KG1 (cell line): Measurements from ENCODE around the gene DPYSL4.

ENCODE experiments used
- DNase-seq: peaks from one replicate; lab custom pipeline; 2025; lab: John Stamatoyannopoulos, UW

Gene DPYSL4

DNA sequence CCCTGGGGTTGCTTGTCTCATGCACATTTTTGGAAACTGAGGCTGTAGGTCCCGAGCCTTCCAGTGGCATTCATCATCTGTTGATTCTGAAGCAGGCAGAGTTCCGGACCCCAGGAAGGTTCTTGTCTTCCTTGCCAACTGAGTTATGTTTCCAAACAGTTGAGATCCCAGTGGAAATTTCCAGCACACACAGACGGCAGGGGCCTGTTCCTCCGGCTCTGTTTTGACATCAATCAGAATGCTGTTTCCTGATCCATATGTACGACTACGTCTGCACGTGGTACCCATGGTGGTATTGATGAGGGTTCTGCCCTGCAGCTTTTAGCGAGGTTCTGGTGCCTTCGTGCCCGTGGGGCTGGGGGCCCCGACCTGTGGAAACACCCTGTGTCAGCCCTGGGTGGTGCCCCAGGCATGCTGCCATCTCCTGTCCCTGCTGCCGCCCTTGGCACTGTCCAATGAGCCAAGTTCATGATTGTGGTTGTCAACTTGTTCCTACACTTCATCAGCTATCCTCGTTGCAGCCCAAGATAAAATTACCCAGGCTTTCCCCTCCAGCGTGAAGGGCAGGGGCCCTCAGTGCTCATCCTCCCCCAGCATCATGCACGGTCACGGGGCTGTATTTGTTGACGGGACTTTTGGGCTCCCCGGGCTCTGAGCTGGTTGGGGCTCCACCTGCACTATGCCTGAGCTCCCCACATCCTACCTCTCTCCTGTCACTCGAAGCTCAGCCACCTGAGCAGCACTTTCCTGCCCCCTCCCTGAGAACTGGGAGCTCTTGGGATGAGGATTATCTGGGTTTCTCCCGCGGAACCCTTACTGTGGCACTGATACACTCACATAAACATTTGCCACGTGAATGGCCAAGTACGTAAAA lies 7.8 kb upstream of the DPYSL4 start:
- no peak for DNase-seq

DNA sequence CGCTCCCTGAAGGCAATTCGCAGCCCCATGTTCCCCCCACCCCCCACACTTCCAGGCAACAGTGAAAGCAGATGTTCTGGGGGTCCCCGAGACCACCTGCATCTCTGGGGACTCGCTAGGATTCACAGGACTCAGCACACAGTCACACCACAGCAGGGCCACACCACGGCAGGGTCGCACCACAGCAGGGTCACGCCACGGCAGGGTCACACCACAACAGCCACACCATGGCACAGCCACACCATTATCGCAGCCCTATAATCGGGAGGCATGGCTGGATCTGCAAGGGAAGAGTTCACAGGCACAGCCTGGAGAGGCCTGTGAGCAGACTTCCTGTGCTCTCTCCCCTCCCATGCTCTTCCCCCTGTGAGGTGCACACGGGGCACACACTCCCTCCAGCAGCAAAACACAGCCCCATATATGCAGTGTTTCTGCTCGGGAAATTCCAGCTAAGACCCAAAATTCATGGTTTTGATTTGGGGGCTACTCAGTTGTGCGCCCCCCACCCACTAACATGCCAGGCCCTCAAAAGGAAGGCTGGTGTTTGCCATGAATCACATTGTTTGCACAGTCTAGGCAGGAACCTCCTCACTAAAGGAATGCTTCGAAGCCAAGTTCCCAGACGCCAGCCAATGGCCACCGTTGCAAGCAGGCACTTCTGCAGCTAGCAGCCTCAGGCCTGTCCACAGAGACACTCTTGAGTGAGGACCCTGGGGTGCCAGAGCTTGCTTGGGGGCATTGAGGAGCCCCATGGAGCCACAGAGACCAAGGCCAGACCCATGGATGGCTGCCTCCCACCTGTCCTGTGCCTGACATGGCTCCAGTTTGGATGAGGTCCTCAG lies 7.0 kb upstream of the DPYSL4 start:
- DNase-seq = no peak

DNA sequence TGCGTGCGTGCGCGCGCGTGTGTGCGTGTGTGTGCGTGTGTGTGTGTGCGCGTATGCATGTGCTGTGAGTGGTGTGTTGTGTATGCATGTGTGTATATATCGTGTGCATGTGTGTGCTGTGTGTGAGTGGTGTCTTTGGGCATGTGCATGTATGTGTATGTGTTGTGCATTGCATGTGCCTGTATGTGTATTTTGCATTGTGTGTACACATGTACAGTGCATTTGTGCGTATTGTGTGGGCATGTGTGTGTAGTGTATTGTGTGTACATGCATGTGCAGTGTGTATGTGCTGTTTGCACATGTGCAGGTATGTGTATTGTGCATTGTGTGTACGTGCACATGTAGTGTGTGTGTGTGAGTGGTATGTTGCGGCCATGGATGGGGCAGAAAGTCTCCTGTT lies 6.0 kb upstream of the DPYSL4 start:
- DNase-seq = no peak

DNA sequence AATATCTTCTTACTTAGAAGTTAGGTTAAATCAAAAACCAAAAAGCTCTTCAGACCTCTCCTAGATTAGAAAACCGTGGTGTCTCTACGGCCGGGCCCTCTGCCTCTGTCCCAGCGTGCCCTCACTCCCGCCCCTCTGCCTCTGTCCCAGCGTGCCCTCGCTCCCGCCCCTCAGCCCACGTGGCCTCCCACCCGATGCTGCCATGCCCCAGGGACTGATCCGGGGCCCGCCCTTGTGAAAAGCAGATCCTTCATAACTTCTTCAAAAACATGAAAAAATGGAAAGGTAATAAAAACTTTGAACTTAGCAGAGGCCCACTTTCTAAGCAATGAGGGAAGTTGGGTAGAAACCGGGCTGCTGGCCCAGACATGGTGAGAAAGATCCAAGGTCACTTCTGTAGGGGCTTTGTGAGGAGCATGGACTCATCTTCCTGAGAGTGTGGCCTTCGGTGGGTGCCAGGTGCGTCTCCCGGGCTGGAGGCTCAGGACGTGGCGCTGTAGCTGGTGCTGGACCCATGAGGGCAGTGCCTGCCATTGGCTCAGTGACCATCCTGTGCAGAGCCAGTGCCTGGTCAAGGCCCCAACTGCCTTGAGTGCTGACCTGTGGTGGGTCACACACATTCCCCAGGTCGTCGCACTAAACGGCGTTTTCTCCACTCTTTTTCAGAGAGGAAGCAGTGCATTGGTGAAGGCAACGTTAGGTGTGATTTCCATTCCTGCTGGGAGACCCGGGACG lies 4.9 kb upstream of the DPYSL4 start:
- DNase-seq = no peak

DNA sequence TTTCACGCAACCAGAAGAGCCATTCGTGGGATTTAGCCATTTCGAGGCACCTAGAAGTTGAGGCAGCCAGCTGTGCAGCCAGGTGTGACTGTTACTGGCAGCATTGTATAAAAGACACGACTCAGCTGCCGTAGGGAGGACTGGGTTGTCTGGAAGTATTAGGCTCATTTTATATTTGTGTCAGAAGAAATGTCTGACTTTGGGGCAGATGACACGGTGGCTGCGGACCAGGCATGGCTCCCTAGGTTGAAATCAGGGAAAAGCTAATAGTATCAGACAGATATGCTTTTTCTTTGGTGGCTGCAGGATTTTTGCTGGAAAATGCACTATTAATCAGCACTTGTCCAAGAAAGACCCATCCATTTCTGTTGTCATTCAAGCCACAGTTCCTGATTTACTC lies 4.2 kb upstream of the DPYSL4 start:
- no peak for DNase-seq

DNA sequence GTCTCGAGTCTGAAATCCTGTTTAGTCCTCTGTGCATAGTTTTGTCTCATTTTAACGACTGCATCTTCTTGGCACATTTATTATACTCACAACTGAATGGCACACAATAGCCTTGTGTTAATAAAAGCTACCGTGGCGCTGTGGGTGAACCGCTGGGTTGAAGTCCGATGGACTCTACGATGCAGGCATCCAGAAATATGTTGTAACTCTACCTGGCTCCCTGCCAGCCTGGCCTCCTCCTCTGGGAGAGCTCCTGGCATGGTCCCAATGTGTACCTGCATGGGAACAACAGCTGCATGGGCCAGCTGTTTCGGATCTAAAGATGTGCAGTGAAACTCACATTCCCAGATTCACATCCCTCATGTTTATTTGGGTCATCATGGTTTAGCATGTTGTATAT lies 3.7 kb upstream of the DPYSL4 start:
- no peak for DNase-seq

DNA sequence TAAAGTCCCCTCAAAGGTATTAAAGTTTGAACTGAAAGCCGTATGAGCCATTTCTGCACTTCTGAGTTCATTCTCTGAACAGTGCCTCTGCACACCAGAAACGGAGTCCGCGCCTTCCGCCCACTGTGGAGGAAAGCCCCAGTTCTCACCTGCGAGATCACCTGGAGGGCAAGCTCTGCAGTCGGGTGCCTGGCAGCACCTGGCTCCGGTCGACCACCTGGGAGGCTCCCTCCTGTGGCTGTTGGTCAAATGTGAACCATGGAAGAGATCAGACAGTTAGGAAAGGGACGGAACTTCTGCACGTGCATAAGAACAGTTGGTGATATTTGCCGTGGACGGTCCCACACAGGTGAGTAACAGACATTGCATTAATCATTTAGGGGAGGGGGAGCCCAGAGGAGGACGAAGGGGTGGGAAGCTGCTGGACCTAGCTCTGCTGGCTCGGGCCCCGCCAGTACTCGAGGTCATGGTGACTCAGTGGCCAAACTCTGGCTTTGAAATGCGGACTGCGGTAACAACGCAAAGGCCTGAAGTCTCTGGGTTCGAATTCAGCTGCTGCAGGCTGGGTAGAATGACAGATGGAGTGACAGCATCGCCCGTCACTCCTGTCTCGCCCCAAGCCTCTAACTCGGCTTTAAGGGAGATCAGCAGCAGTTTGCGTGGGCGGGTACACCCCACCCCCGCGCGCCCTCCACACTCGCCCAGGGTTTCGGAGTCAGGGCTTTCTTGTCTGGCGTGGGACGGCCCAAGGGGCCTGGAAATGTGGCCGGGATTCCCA lies 1.7 kb upstream of the DPYSL4 start:
- DNase-seq = no peak

DNA sequence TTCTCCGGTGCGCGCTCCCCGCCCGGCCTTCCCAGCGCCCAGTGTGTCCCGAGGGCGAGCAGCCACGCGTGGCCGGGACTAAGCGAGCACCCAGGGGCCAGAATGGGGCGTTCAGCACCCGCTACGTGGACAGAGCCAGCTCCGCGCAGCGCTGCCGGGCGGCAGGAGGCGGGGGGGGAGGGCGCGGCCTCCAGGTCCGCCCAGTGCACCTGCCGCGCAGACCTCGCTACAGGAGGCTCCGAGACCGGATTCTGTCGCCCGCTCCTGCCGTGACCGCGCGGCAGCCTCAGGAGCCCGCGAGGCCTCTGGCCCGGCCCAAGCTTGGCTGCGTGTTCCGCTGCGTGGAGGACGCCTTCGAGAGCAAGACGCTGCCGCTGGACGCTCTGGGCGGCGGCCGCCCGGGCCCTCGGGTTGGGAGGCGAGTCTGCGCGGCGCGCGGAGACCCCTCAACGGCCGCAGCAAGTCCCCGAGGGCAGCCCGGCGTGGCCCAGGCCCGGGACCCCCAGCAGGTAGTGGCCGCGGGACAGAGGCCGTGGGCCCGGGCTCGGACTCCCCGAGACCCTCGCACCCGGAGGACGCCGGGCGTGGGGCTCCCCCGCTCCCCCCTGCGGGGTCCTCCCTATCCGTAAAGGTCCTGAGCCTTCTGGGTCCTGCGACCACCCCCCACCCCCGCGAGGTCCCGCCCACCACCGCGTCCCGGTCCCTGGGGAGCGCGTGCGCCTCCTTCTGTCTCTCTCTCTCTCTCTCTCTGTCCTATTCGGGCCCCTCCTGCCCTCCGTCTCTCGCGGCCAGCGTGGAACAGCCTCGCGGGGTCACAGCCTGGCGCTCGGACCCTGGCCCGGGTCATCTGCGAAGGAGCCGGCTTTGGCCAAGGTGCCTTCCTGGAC lies 904 bp upstream of the DPYSL4 start:
- DNase-seq = no peak

DNA sequence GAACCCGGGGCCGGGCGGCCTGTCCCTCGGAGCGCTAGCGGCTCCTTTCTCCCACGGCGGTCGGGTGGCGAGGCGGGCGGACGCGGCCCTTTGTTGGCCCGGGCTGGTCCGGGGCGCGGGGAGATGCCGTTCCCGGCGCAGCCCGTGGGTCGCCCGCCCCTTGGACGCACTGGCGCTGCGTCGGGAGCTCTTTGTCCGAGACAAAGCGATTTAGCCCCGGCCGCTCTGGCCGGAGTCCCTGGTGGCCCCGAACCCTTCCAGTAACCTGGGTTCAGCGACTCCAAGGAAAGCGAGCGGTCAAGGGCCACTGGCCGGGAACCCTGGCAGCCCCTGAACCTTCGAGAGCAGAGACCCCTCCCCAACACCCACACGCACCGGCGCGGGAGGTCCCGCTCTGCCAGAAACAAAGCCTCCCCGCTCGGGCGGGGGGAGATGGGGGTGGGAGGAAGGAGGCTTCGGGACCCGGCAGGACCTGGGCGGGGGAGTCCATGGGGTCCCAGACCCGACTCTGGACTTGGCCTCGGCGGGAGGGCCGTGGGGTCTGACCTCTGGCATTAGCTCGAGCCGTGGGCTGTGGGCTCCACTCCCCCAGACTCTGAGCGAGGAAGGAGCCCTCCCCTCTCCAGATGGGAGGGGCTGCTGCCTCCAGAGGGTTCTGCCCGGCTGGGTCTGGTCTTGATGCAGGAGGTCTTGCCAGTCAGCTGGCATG lies 836 bp downstream of the DPYSL4 start:
- no peak for DNase-seq

DNA sequence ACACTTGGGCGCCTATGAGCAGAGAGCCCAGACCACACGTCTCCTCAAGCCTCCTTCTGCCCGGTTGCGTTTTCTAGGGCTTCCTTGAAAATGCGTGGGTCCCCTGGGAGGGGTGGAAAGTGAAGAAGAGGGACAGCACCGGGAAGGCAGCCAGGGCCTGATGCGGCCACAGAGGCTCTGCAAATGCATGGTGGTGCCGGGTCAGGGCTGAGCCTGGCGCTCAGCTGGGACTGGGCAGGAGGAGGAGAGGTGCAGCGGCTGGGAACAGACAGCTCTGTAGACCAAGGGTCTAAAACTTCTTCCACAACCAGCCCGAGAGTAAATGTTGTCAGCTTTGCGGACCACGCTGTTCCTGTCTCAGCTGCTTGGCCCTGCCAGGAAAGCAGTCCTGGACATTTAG lies 1.6 kb downstream of the DPYSL4 start:
- DNase-seq = no peak

DNA sequence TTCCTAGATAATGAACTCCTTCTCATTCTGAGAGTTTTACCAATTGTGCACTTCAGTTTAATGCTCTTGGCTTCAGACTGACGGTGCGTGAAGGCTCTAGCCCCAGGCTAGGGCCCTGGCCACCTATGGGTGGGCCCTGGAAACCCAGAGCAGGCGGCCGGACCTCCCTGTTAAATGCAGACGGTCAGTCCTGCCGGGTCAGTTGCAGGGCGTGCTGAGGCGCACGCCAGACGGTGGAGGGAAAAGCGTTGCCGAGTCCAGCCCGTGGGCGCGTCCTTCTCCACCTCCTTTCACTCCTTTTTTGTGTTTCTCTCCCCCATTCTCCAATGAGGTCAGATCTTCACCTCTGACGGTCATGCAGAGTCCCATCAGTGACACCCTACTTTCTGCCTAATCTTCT lies 2.3 kb downstream of the DPYSL4 start:
- DNase-seq = no peak

DNA sequence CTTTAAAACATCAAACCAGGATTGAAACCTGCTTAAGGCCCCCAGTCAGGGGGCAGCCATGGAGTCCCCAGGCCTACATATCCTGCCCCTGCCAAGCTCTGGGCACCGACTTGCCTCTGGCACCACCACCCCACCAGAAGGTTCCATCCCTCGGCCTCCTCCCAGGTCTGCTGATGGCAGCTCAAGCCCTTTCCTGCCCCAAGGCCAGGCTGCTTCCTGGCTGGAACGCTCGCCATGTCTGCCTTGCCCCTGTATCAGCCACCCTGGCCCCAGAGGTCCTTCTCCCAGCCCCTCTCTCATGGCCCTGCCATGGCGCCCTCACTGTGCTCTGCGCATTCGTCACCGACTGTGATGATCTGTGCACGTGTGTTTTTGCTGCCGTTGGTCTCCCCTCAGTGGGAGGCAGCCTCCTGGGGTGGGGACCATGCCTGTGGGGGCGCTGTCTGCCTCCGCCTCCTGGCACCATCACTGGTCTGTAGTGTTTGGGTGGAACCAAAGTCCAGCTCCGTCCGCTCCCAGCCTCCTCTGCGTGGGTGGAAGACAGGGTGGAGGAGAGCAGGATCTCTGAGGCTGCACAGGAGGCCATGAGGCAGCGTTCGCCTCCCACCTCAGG lies 3.2 kb downstream of the DPYSL4 start:
- DNase-seq = no peak

DNA sequence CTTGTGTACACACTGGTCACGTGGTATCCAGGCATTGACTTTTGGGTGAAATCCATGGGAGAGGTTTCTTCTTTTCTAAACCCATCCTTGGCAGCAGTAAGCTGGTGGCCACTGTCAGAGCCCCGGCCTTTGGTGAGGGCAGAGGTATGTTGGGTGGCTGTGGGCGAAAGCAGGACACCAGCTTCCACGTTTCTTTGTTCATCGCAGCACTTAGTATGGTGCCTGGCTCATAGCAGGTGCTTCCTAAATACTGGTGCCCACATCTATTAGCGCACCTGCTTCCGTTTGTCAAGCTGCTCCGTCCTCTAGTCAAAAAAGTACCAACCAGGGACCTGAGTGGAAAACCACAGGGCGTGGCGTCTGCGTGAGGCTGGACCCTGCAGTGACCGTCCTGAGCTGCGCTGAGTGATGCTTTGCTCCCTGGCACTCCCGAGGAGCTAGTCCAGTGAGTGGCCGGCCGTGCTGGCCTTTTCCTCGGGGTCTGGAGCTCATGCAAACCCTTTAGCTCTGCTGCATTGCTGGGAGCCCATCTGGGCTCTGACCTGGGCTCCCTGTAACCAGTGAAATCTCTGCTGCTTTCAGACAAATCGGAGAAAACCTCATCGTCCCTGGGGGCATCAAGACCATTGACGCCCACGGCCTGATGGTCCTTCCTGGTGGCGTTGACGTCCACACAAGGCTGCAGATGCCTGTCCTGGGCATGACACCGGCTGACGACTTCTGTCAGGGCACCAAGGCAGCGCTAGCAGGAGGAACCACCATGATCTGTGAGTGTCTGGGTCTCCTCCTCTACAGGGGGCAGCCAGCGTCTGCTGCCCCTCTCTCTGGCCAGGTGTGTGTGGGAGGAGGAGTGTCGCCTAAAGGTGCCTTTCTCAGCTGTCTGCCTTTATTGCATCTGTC lies 5.6 kb downstream of the DPYSL4 start:
- DNase-seq = no peak

DNA sequence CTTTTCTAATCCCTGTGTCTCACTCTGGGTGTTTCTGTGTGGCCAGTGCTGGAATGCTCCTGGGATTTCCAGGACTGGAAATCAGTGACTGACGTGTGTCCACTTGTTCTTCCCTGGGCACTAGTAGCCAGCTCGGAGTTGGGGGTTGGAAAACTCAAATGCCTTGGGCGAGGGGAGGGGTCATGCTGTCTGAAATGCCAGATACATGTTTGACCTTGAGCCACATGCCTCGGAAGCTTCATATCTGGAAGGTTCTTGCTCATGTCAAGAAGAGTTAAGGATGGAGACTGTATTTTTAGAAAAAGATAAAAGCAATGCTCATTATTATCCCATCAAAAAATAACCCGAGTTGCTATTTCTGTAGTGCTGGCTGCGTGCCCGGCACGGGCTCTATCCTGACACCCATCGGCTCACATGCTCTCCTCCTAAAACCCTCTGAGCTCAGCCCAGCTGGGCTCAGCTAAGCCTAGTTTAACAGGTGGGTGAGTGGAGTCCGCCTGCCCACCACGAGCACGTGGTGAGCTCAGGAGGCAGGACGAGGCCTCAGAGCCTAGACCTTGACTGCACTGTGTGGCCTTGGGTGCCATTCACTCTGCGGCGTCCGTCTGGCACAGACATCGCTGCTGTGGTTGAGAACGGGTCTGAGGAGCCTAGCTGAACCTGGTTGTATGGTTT lies 6.4 kb downstream of the DPYSL4 start:
- DNase-seq = no peak

DNA sequence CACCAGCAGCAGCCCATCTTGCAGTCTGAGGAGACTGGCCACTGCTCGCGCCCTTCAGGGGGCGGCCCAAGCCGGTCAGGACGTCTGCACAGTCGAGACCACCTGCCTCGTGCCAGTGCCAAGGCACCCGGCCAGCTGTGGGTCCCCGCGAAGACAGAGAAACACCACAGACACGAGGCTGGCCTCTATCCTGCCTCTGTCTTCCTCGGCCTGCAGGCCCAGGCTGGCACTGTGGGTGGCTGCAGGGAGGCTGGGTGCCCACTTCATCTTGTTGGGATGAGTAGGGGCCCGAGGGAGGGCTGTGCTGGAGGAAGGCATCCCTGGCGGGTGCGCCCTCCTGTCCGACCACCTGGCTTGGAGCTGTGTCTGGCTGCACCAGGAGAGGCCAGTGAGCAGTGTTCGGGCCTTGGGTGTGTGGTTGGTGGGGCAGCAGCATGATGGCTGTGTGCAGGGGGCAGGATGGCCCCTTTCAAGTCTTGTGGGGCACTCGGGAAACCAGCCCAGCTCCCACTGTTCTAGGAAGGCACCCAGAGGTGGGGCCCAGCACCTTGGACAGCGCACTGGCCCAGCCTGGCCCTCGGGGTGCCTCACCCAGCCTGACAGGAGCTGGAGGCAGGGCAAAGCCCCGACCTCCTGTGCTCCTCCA lies 7.3 kb downstream of the DPYSL4 start:
- no peak for DNase-seq

DNA sequence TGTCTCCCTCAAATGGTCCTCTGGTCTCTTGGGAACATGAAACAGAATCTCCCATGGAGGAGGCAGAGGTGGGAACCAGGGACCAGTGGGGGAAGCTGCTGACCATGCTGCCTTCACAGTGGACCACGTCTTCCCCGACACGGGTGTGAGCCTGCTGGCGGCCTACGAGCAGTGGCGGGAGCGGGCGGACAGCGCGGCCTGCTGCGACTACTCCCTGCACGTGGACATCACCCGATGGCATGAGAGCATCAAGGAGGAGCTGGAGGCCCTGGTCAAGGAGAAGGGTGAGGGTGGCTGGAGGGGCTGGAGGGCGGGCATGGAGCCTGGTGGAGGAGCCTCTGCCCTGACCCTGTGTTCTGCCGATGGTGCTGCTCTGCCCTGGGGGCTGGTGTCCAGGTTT lies 8.0 kb downstream of the DPYSL4 start:
- no peak for DNase-seq

DNA sequence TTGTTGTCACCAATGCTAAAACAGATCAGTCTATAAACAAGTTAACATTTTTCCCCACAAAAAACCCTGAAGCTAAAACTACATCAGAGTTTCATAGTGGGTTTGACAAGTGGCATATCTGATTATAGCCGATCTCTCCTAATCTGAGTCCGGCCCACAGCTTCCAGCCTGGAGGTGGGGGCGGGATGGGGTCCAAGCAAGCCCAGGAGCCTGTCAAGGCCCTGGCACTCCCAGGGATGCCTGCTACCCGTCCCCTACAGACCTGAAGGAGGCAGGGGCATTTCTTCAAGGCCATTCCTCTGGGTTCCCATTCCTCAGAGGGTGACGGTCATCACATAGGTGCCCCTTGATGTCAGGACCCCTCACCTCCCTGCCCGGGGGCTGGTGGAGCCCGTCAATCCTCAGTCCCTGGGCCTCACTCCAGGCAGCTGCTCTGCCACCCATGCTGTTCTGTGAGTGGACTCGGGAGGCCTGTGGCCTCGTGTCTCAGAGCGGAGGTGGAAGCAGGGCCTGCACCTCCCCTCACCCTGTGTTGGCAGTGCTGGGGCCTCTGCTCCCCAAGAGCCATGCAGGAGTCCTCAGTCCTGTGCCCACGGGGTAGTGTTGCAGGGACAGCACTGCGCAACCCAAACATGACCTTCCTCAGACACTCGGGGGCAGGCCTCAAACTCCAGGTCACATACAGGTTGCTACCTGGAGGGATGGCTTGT lies 8.8 kb downstream of the DPYSL4 start:
- no peak for DNase-seq
